ENCODE data around the gene TCTN3.
A peak's percentile ranks its signal among the peaks of the same experiment; 100 is the strongest.
"Not testable (repeated sequence)": the region's sequence is repeated elsewhere in the genome, so short reads cannot be mapped to it uniquely, and the experiment has no call there.

The TCTN3 gene

GRCh38 chr10:95620415-95620814 lies 73.3 kb downstream of the TCTN3 start:
- not testable (repeated sequence) for ATAC-seq, H3K27me3 Mint-ChIP-seq, H3K27ac Mint-ChIP-seq, H3K9me3 Mint-ChIP-seq, DNase-seq, H3K4me3 Mint-ChIP-seq, H3K4me1 Mint-ChIP-seq

DNA sequence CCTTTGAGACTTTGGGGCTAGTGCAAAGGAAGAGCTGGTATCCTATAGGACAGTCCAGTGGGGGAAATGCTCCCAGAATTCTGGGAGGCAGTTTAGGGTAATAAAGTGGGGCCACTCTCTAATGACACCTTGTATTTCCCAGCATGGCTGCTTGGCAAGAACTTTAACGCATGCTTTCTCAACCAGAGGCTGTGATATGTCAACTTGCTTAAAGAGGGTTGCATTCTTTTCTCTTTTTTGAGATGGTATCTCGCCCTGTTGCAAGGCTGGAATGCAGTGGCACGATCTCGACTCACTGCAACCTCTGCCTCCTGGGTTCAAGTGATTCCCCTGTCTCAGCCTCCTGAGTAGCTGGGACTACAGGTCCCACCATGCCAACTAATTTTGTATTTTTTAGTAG lies 75.6 kb downstream of the TCTN3 start:
- Mint-ChIP-seq H3K4me1 (no peaks in the 10 kb centered on the region), H3K4me3 (no peak overlapping the region), H3K27me3 (no peaks in the 10 kb centered on the region), H3K27ac (peak overlapping the region in 1 of 2 donors; percentile 65), H3K9me3 (no peaks in the 10 kb centered on the region)
- ATAC-seq (no peak), DNase-seq (no peak)

- H3K9me3 Mint-ChIP-seq = no peaks in the 10 kb centered on the region
- no peak for ATAC-seq
Observed at GRCh38 chr10:95616446-95616845, 77.3 kb downstream of the TCTN3 start.

More at GRCh38 chr10:95616446-95616845, 77.3 kb downstream of the TCTN3 start:
- H3K27ac Mint-ChIP-seq = no peak overlapping the region
- H3K27me3 Mint-ChIP-seq = no peaks in the 10 kb centered on the region
- no peak for DNase-seq
- no peak overlapping the region for H3K4me3 Mint-ChIP-seq
- no peaks in the 10 kb centered on the region for H3K4me1 Mint-ChIP-seq
